H1 (cell line): ENCODE data around the gene TAF1D. TPM values are rescaled to one million over a fixed set of nuclear protein-coding genes. Genes with fewer than 3 reads are reported as not detected.

Experiments used
- CTCF ChIA-PET: fragments of 300-600 bp; sonication (Branson Sonifier 250); formaldehyde crosslinking; loops from one replicate; lab custom pipeline; 2021; ENCODE audit not compliant: partially characterized antibody; lab: Charles Lee
- POLR2A ChIA-PET: fragments of 300-600 bp; sonication (Branson Sonifier 250); formaldehyde crosslinking; loops from one replicate; lab custom pipeline; 2021; ENCODE audit warnings: inconsistent platforms; ENCODE audit not compliant: partially characterized antibody; lab: Charles Lee
- DNase-seq, 2 experiments: peaks; one replicate each; pipeline versions ENCODE4 v3.0.0 to v3.0.0-alpha.2; 2010 to 2022; ENCODE audit warnings: low spot score in 2 of 2, low read depth in 1 of 2, mixed read lengths in 1 of 2
- FAIRE-seq: peaks from 2 replicates; lab custom pipeline; 2011; peaks lifted over from hg19 to GRCh38; lab: Jason Lieb, UNC
- H2AFZ ChIP-seq: 2 replicates; pipeline ENCODE4 v1.8.1; 2012; ENCODE audit warnings: low read length, inconsistent platforms
- H2AK5ac ChIP-seq: 2 replicates; pipeline ENCODE4 v1.6.1; 2013; ENCODE audit warnings: low read depth, low read length
- H2BK120ac ChIP-seq: replicated peaks from 2 replicates; pipeline ENCODE3; 2013; ENCODE audit warnings: low read depth, low read length, inconsistent platforms
- H2BK12ac ChIP-seq: 2 replicates; pipeline ENCODE4 v1.6.1; 2013; ENCODE audit warnings: low read depth, low read length
- H2BK15ac ChIP-seq: 2 replicates; pipeline ENCODE4 v1.6.1; 2013; ENCODE audit warnings: low read length
- H2BK20ac ChIP-seq: 2 replicates; pipeline ENCODE4 v1.6.1; 2013; ENCODE audit warnings: low read length
- H2BK5ac ChIP-seq: 2 replicates; pipeline ENCODE4 v1.6.1; 2013; ENCODE audit warnings: low read depth, low read length
- H3K14ac ChIP-seq: 2 replicates; pipeline ENCODE4 v1.6.1; 2013; ENCODE audit warnings: inconsistent platforms; ENCODE audit not compliant: insufficient read length
- H3K18ac ChIP-seq: 2 replicates; pipeline ENCODE4 v1.6.1; 2013; ENCODE audit warnings: low read length; ENCODE audit errors: extremely low read depth
- H3K23ac ChIP-seq: 2 replicates; pipeline ENCODE4 v1.6.1; 2013; ENCODE audit warnings: inconsistent platforms; ENCODE audit not compliant: insufficient read length
- H3K23me2 ChIP-seq: 2 replicates; pipeline ENCODE4 v1.6.1; 2013; ENCODE audit warnings: low read depth, low read length
- H3K27ac ChIP-seq: 2 replicates; pipeline ENCODE4 v1.6.1; 2011; ENCODE audit warnings: low read depth, low read length, inconsistent platforms
- H3K27me3 ChIP-seq, 4 experiments: replicated peaks in 1 of 4; 1 replicate in 1 of 4; 2 replicates in 3 of 4; pipeline versions ENCODE4 v1.6.1 to v1.8.1; 2011 to 2013; ENCODE audit warnings: low read length in 3 of 4, mild to moderate bottlenecking in 3 of 4, inconsistent platforms in 2 of 4, mixed read lengths in 2 of 4, moderate library complexity in 1 of 4; ENCODE audit not compliant: control insufficient read depth in 3 of 4, insufficient read depth in 3 of 4; ENCODE audit errors: extremely low read depth in 1 of 4
- H3K36me3 ChIP-seq, 4 experiments: 2 replicates each; pipeline versions ENCODE4 v1.6.1 to v1.8.1; 2011 to 2013; ENCODE audit warnings: mild to moderate bottlenecking in 4 of 4, low read length in 3 of 4, moderate library complexity in 2 of 4, control low read depth in 1 of 4, inconsistent platforms in 1 of 4; ENCODE audit not compliant: insufficient read depth in 4 of 4, control insufficient read depth in 2 of 4
- H3K4ac ChIP-seq: replicated peaks from 2 replicates; pipeline ENCODE3; 2013; ENCODE audit warnings: low read length, low read depth, mixed read lengths, inconsistent platforms; ENCODE audit not compliant: insufficient read length
- H3K4me1 ChIP-seq, 4 experiments: replicated peaks in 1 of 4; 1 replicate in 1 of 4; 2 replicates in 3 of 4; pipeline versions ENCODE4 v1.6.1 to v1.8.1; 2011 to 2013; ENCODE audit warnings: low read length in 3 of 4, inconsistent platforms in 2 of 4, mixed read lengths in 1 of 4; ENCODE audit not compliant: insufficient read depth in 4 of 4, control insufficient read depth in 3 of 4
- H3K4me2 ChIP-seq, 2 experiments: 2 replicates each; pipeline versions ENCODE4 v1.6.1 to v1.8.1; 2011 to 2013; ENCODE audit warnings: low read depth in 2 of 2, low read length in 2 of 2, control low read depth in 1 of 2, inconsistent platforms in 1 of 2, mild to moderate bottlenecking in 1 of 2; ENCODE audit not compliant: insufficient read depth in 1 of 2
- H3K4me3 ChIP-seq, 4 experiments: fragments of 200-600, 300-600 bp in 1 of 4; sonication (generic), shearing (Covaris generic), sonication (Bioruptor Twin) in 1 of 4; 2 replicates each; pipeline versions ENCODE4 v1.5.1 to v1.8.1; 2011 to 2016; ENCODE audit warnings: low read length in 4 of 4, low read depth in 3 of 4, control low read depth in 2 of 4, inconsistent platforms in 2 of 4, mild to moderate bottlenecking in 2 of 4, mixed read lengths in 1 of 4, moderate library complexity in 1 of 4; ENCODE audit not compliant: insufficient read depth in 2 of 4; ENCODE audit errors: extremely low read depth in 1 of 4
- H3K56ac ChIP-seq: replicated peaks from 2 replicates; pipeline ENCODE3; 2013; ENCODE audit warnings: low read depth, mild to moderate bottlenecking, mixed read lengths, low read length, inconsistent platforms; ENCODE audit not compliant: insufficient read length
- H3K79me1 ChIP-seq: 2 replicates; pipeline ENCODE4 v1.6.1; 2013; ENCODE audit warnings: low read depth, low read length, control low read depth
- H3K79me2 ChIP-seq, 2 experiments: 2 replicates each; pipeline versions ENCODE4 v1.6.1 to v1.8.1; 2012 to 2013; ENCODE audit warnings: low read length in 2 of 2, mild to moderate bottlenecking in 2 of 2, inconsistent platforms in 1 of 2; ENCODE audit not compliant: insufficient read depth in 2 of 2, control insufficient read depth in 1 of 2
- H3K9ac ChIP-seq, 4 experiments: replicated peaks in 1 of 4; 1 replicate in 1 of 4; 2 replicates in 3 of 4; pipeline versions ENCODE4 v1.6.1 to v1.8.1; 2011 to 2013; ENCODE audit warnings: low read depth in 3 of 4, low read length in 3 of 4, control low read depth in 2 of 4, mild to moderate bottlenecking in 2 of 4, moderate library complexity in 2 of 4, inconsistent platforms in 1 of 4; ENCODE audit errors: extremely low read depth in 1 of 4
- H3K9me3 ChIP-seq, 2 experiments: 2 replicates each; pipeline versions ENCODE4 v1.6.1 to v1.8.1; 2012 to 2013; ENCODE audit warnings: mild to moderate bottlenecking in 2 of 2, moderate library complexity in 2 of 2, control low read depth in 1 of 2, inconsistent platforms in 1 of 2, low read depth in 1 of 2, low read length in 1 of 2, mixed read lengths in 1 of 2; ENCODE audit not compliant: insufficient read depth in 2 of 2
- H4K20me1 ChIP-seq, 2 experiments: replicated peaks in 1 of 2; 2 replicates each; pipeline versions ENCODE3 to v1.8.1; 2011 to 2013; ENCODE audit warnings: inconsistent platforms in 2 of 2, low read length in 2 of 2, mild to moderate bottlenecking in 1 of 2; ENCODE audit not compliant: insufficient read depth in 2 of 2, control insufficient read depth in 1 of 2
- H4K5ac ChIP-seq: 2 replicates; pipeline ENCODE4 v1.6.1; 2013; ENCODE audit warnings: low read length, low read depth, mixed read lengths, inconsistent platforms; ENCODE audit not compliant: insufficient read length
- H4K8ac ChIP-seq: 2 replicates; pipeline ENCODE4 v1.8.0; 2013; ENCODE audit warnings: mild to moderate bottlenecking, moderate library complexity, low read length, inconsistent platforms; ENCODE audit not compliant: insufficient read depth; ENCODE audit errors: extremely low read depth
- H4K91ac ChIP-seq: replicated peaks from 2 replicates; pipeline ENCODE3; 2013; ENCODE audit warnings: low read length, mixed read lengths, inconsistent platforms; ENCODE audit not compliant: insufficient read length
- ASH2L ChIP-seq: fragments of 200-600, 300-600 bp; sonication (generic); IDR thresholded peaks from one replicate; pipeline ENCODE4 v1.7.1; 2017; ENCODE audit warnings: low read length
- CEBPB ChIP-seq: IDR thresholded peaks from 2 replicates; pipeline ENCODE4 v1.6.1; 2012; ENCODE audit warnings: low read depth, low read length
- GABPA ChIP-seq: IDR thresholded peaks from 2 replicates; pipeline ENCODE4 v1.6.1; 2011; ENCODE audit warnings: mild to moderate bottlenecking, low read length, moderate library complexity, borderline replicate concordance; ENCODE audit not compliant: insufficient read depth
- HDAC6 ChIP-seq: IDR thresholded peaks from one replicate; pipeline ENCODE4 v1.7.1; 2012; ENCODE audit warnings: low read depth, mild to moderate bottlenecking, inconsistent platforms, low read length, moderate library complexity
- KDM1A ChIP-seq: fragments of 200-600, 300-600 bp; sonication (generic); IDR thresholded peaks from 2 replicates; pipeline ENCODE4 v1.7.1; 2016; ENCODE audit warnings: mild to moderate bottlenecking, low read length, borderline replicate concordance
- NRF1 ChIP-seq: IDR thresholded peaks from 2 replicates; pipeline ENCODE4 v1.6.1; 2011; ENCODE audit warnings: mild to moderate bottlenecking, low read depth, low read length, improper control_type of control experiment
- POU5F1 ChIP-seq: IDR thresholded peaks from 2 replicates; pipeline ENCODE4 v1.6.1; 2011; ENCODE audit warnings: low read depth, mild to moderate bottlenecking, low read length, moderate library complexity
- RFX5 ChIP-seq: IDR thresholded peaks from 2 replicates; pipeline ENCODE4 v1.6.1; 2011; ENCODE audit warnings: low read depth, low read length, improper control_type of control experiment, borderline replicate concordance
- SRF ChIP-seq: IDR thresholded peaks from 2 replicates; pipeline ENCODE4 v1.6.1; 2011; ENCODE audit warnings: mild to moderate bottlenecking, low read depth, low read length, moderate library complexity
- SUZ12 ChIP-seq: fragments of 200-600 bp; sonication (generic); IDR thresholded peaks from 2 replicates; pipeline ENCODE4 v1.6.1; 2012; ENCODE audit warnings: mild to moderate bottlenecking, inconsistent platforms, low read length, moderate library complexity, mixed read lengths
- WGBS, 2 experiments: shearing (Covaris generic) in 1 of 2; methylation state at CpG; one replicate each; pipeline versions ENCODE4 v1.1.6 to v1.1.7; 2013 to 2015; ENCODE audit warnings: low lambda C conversion rate in 2 of 2, mixed read lengths in 2 of 2, inconsistent platforms in 1 of 2, low coverage in 1 of 2, missing lambda C conversion rate in 1 of 2; ENCODE audit not compliant: insufficient replicate concordance in 2 of 2, insufficient coverage in 1 of 2, insufficient read length in 1 of 2; ENCODE audit errors: extremely low coverage in 1 of 2, missing lambda C conversion rate in 1 of 2; 5-methylcytosine and 5-hydroxymethylcytosine counted together
- polyA plus RNA-seq, 7 experiments: library from polyadenylated mRNA; depleted of rRNA in 3 of 7; stranded (reverse) in 5 of 7; unstranded in 2 of 7; fragments of >200 nt in 5 of 7; fragments of 200-250 nt in 2 of 7; gene quantifications; 1 replicate in 5 of 7; 2 replicates in 1 of 7; 4 replicates in 1 of 7; pipeline versions ENCODE4 v1.2.1 to v1.2.3, GENCODE V29; 2011 to 2013; ENCODE audit warnings: missing spikeins in 2 of 7, mixed read lengths in 2 of 7
- total RNA-seq: library from RNA; stranded (reverse); fragmentation: NEBNext Ultra II Directional; extraction: Animal tissue kit (Norgen Biotek cat#: 25700); gene quantifications from 2 replicates; pipeline ENCODE4 v1.2.1, GENCODE V29; 2021

TAF1D gene
- total and polyA plus RNA-seq, 2 of the 8 experiments (the other 6 are each of a cell fraction or from before 2014, with no cell fraction given) = 64.7 to 212 TPM

GRCh38 chr11:93773601-93774200, 32.4 kb upstream of the TAF1D start:
- POLR2A ChIA-PET = interaction anchor here (0.6 to 9.4 kb wide), 5 partner anchors 8 to 704 kb away, joined by 3 to 88 read pairs (median 7); partner anchors contain the start of genes C11orf54, MED17 and TAF1D
- FAIRE-seq = no peak

More at GRCh38 chr11:93773601-93774200, 32.4 kb upstream of the TAF1D start:
- Histone ChIP-seq H3K4ac (no peak overlapping the region), H3K18ac (no peak overlapping the region), H4K8ac (no peak overlapping the region), H3K23ac (no peak overlapping the region), H2BK120ac (no peak overlapping the region), H3K79me2 (no peaks in the 10 kb centered on the region), H3K36me3 (no peaks in the 10 kb centered on the region), H2BK15ac (no peak overlapping the region), H3K27ac (no peak overlapping the region), H3K79me1 (no peaks in the 10 kb centered on the region), H4K5ac (no peak overlapping the region), H3K23me2 (peaks cover 2% of the 10 kb centered on the region; the same call in 1 of the 2 replicates), H2AK5ac (no peak overlapping the region), H2BK5ac (no peak overlapping the region), H3K4me1 (no peaks in the 10 kb centered on the region; a peak in 2 of 7 replicates), H2AFZ (no peak overlapping the region), H3K27me3 (no peaks in the 10 kb centered on the region), H3K56ac (no peak overlapping the region), H2BK12ac (no peak overlapping the region), H3K14ac (no peak overlapping the region), H3K9me3 (no peaks in the 10 kb centered on the region), H3K4me2 (no peak overlapping the region), H3K4me3 (no peak overlapping the region), H4K91ac (no peak overlapping the region), H3K9ac (no peak overlapping the region), H2BK20ac (no peak overlapping the region), H4K20me1 (peaks cover 1 to 3% of the 10 kb centered on the region in 2 experiments)
- WGBS, 2 experiments = 84% methylated on average over 10 of the region's 10 CpGs; no CpG with 5 or more reads in 1 of the 2 experiments
- no peak for TF ChIP-seq CEBPB
- TF ChIP-seq HDAC6 = no peak
- TF ChIP-seq SRF = no peak
- no peak for TF ChIP-seq GABPA
- no peak for TF ChIP-seq POU5F1
- no peak for TF ChIP-seq RFX5
- TF ChIP-seq SUZ12 = no peak
- TF ChIP-seq ASH2L = no peak
- TF ChIP-seq NRF1 = no peak
- no peak for TF ChIP-seq KDM1A
- no peak for DNase-seq
- CTCF ChIA-PET = interaction anchor here (2.5 to 3.4 kb wide), 2 partner anchors 8 to 10 kb away, joined by 9 to 13 read pairs; partner anchors contain the start of gene MED17
